Psoas muscle (tissue), 8 donors: Measurements from ENCODE around the gene PLEKHG4. TPM values are rescaled to one million over a fixed set of nuclear protein-coding genes. Genes with fewer than 3 reads are reported as not detected.
A peak's percentile ranks its signal among the peaks of the same experiment; 100 is the strongest.

ENCODE experiments used
- ATAC-seq, 4 donors: fragments of 200-7000 bp; cut with Tn5 transposase; one replicate each; pipeline ENCODE4 v1.9.1; 2020; ENCODE audit warnings: moderate library complexity in 3 of 4, mild to moderate bottlenecking in 2 of 4
- DNase-seq, 2 donors: peaks; one replicate each; pipeline ENCODE4 v3.0.0-alpha.2; 2020
- H3K27ac ChIP-seq: fragments of 200-600 bp; one replicate; pipeline ENCODE4 v1.8.0; 2022
- H3K27me3 ChIP-seq, 3 donors: fragments of 200-600 bp in 1 of 3; one replicate each; pipeline versions ENCODE4 v1.6.1 to v1.8.0; 2013 to 2022; ENCODE audit warnings: low read length in 2 of 3, mild to moderate bottlenecking in 2 of 3, moderate library complexity in 1 of 3; ENCODE audit not compliant: insufficient read depth in 3 of 3
- H3K36me3 ChIP-seq, 2 donors: fragments of 200-600 bp in 1 of 2; one replicate each; pipeline versions ENCODE4 v1.6.1 to v1.8.0; 2013 to 2022; ENCODE audit warnings: low read depth in 1 of 2, mild to moderate bottlenecking in 1 of 2, moderate library complexity in 1 of 2; ENCODE audit not compliant: insufficient read depth in 1 of 2
- H3K4me1 ChIP-seq: fragments of 200-600 bp; one replicate; pipeline ENCODE4 v1.8.0; 2022
- H3K4me3 ChIP-seq: fragments of 200-600 bp; one replicate; pipeline ENCODE4 v1.8.0; 2022; ENCODE audit warnings: mild to moderate bottlenecking
- H3K9me3 ChIP-seq: fragments of 200-600 bp; one replicate; pipeline ENCODE4 v1.8.0; 2022
- CTCF ChIP-seq: fragments of 200-600 bp; IDR thresholded peaks from one replicate; pipeline ENCODE4 v1.8.0; 2022; ENCODE audit warnings: antibody characterized with exemption
- WGBS, 3 donors: extraction: QIAGEN DNeasy Blood & Tissue Kit; methylation state at CpG; one replicate each; pipeline versions ENCODE4 v1.1.6 to v1.1.7; 2013; 5-methylcytosine and 5-hydroxymethylcytosine counted together
- intact Hi-C, 2 donors: fragments of 100-400 bp; cut with DNase I; formaldehyde crosslinking; loops; one replicate each; pipeline versions ENCODE4 v1.11.0 to v1.14.2; 2022
- polyA plus RNA-seq, 3 donors: library from polyadenylated mRNA; stranded (reverse); fragments of 200-250 nt; gene quantifications; one replicate each; pipeline ENCODE4 v1.2.3, GENCODE V29; 2013
- total RNA-seq, 4 donors: library from RNA; stranded (reverse); fragmentation: NEBNext Ultra II Directional in 2 of 4; extraction: Animal tissue kit (Norgen Biotek cat#: 25700) in 2 of 4; gene quantifications; one replicate each; pipeline versions ENCODE4 v1.2.1 to v1.2.4, GENCODE V29; 2021 to 2023
- donor health status: healthy with polysubstance abuse.
- donor health status: DM: no; HTN: no; CAD: no; lungs with moderate emphysema.
- donor health status: Bipolar disorder and iron deficiency.
- donor health status: healthy.
- donor health status: DM: yes; HTN: yes; CAD: no.
- donor health status: DM: no; HTN: no; CAD: no.
- donor health status: DM: no; HTN: no; CAD: no.
- donor health status: DM: yes; HTN: yes; CAD: no.

PLEKHG4 gene
- total and polyA plus RNA-seq, 7 donors = 0.28 to 1.9 (median 0.98) TPM

GRCh38 chr16:67305216-67306071 lies 26.1 kb downstream of the PLEKHG4 start:
- Histone ChIP-seq H3K27me3 (no peaks in the 10 kb centered on the region), H3K4me1 (no peaks in the 10 kb centered on the region), H3K4me3 (no peak overlapping the region), H3K27ac (no peak overlapping the region), H3K9me3 (no peaks in the 10 kb centered on the region), H3K36me3 (no peaks in the 10 kb centered on the region)
- intact Hi-C loops = no loop called here
- no peak for TF ChIP-seq CTCF
- DNase-seq (no peak), ATAC-seq (no peak)
- 84 to 90% (median 85%) methylated on average over 13 of the region's 13 CpGs for WGBS, 3 donors

- Histone ChIP-seq H3K9me3 (no peaks in the 10 kb centered on the region), H3K27me3 (no peaks in the 10 kb centered on the region), H3K4me3 (no peak overlapping the region), H3K36me3 (no peaks in the 10 kb centered on the region), H3K4me1 (no peaks in the 10 kb centered on the region), H3K27ac (no peak overlapping the region)
- no peak for TF ChIP-seq CTCF
- 87 to 96% (median 92%) methylated on average over 3 of the region's 3 CpGs for WGBS, 3 donors
- intact Hi-C loops = no loop called here
- DNase-seq (no peak), ATAC-seq (no peak)
Observed at GRCh38 chr16:67310561-67310960, 31.2 kb downstream of the PLEKHG4 start.

- H3K4me1 ChIP-seq = no peaks in the 10 kb centered on the region
- ATAC-seq = peak; percentile 44 to 77 (median 64)
- H3K27me3 ChIP-seq = no peaks in the 10 kb centered on the region
- H3K9me3 ChIP-seq = no peaks in the 10 kb centered on the region
- peak in 1 of 2 donors; percentile 53 for DNase-seq
- no peak overlapping the region for H3K4me3 ChIP-seq
- H3K27ac ChIP-seq = peak overlapping the region; percentile 36
- no peak for TF ChIP-seq CTCF
- WGBS, 3 donors = 44 to 56% (median 49%) methylated on average over 5 of the region's 5 CpGs
- H3K36me3 ChIP-seq = no peaks in the 10 kb centered on the region
- intact Hi-C loops = no loop called here
Observed at GRCh38 chr16:67311607-67312488, 32.5 kb downstream of the PLEKHG4 start.

GRCh38 chr16:67312719-67313118 lies 33.4 kb downstream of the PLEKHG4 start:
- TF ChIP-seq CTCF = no peak
- ATAC-seq (no peak), DNase-seq (no peak)
- no peak overlapping the region for H3K27ac ChIP-seq
- no peaks in the 10 kb centered on the region for H3K36me3 ChIP-seq
- no peaks in the 10 kb centered on the region for H3K9me3 ChIP-seq
- no peaks in the 10 kb centered on the region for H3K4me1 ChIP-seq
- intact Hi-C loops = no loop called here
- H3K4me3 ChIP-seq = no peak overlapping the region
- no peaks in the 10 kb centered on the region for H3K27me3 ChIP-seq
